DND-41 (cell line): ENCODE data around the gene UNC5C.

Experiments
- ATAC-seq: fragments of 200-7000 bp; cut with Tn5 transposase; 3 replicates; pipeline ENCODE4 v1.9.1; 2021; ENCODE audit warnings: low read depth; ENCODE audit not compliant: insufficient read depth
- DNase-seq: peaks from one replicate; pipeline ENCODE4 v3.0.0-alpha.2; 2020
- H2AFZ ChIP-seq: 2 replicates; pipeline ENCODE4 v1.6.0; 2012; ENCODE audit warnings: low read depth, low read length
- H3K27ac ChIP-seq: 2 replicates; pipeline ENCODE4 v1.5.1; 2012; ENCODE audit warnings: low read length, inconsistent platforms
- H3K27me3 ChIP-seq: fragments of 200-600 bp; sonication (generic); 2 replicates; pipeline ENCODE4 v1.6.0; 2012; ENCODE audit warnings: low read length, mild to moderate bottlenecking, inconsistent platforms; ENCODE audit not compliant: insufficient read depth, poor library complexity
- H3K36me3 ChIP-seq: 2 replicates; pipeline ENCODE4 v1.5.1; 2012; ENCODE audit warnings: low read length, inconsistent platforms; ENCODE audit not compliant: insufficient read depth
- H3K4me1 ChIP-seq: 2 replicates; pipeline ENCODE4 v1.5.1; 2012; ENCODE audit warnings: mild to moderate bottlenecking, low read length; ENCODE audit not compliant: insufficient read depth
- H3K4me2 ChIP-seq: 2 replicates; pipeline ENCODE4 v1.6.0; 2012; ENCODE audit warnings: mild to moderate bottlenecking, moderate library complexity, low read length, inconsistent platforms; ENCODE audit not compliant: insufficient read depth
- H3K4me3 ChIP-seq, 2 experiments: fragments of 200-600 bp in 1 of 2; shearing (Covaris generic) in 1 of 2; 2 replicates each; pipeline ENCODE4 v1.5.1; 2012 to 2016; ENCODE audit warnings: inconsistent platforms in 2 of 2, low read length in 2 of 2, mild to moderate bottlenecking in 2 of 2, low read depth in 1 of 2, moderate library complexity in 1 of 2
- H3K79me2 ChIP-seq: 2 replicates; pipeline ENCODE4 v1.6.0; 2012; ENCODE audit warnings: low read length, inconsistent platforms; ENCODE audit not compliant: insufficient read depth
- H3K9ac ChIP-seq: 2 replicates; pipeline ENCODE4 v1.6.0; 2012; ENCODE audit warnings: low read depth, mild to moderate bottlenecking, inconsistent platforms, low read length, moderate library complexity
- H3K9me3 ChIP-seq: 2 replicates; pipeline ENCODE4 v1.5.1; 2012; ENCODE audit warnings: low read length, moderate library complexity, mild to moderate bottlenecking, inconsistent platforms; ENCODE audit not compliant: insufficient read depth, severe bottlenecking
- H4K20me1 ChIP-seq: 2 replicates; pipeline ENCODE4 v1.6.0; 2012; ENCODE audit warnings: low read length; ENCODE audit not compliant: insufficient read depth
- EZH2 ChIP-seq: IDR thresholded peaks from 3 replicates; pipeline ENCODE4 v1.6.1; 2012; ENCODE audit warnings: borderline replicate concordance, low read depth, mild to moderate bottlenecking, moderate library complexity, low read length, inconsistent platforms; ENCODE audit not compliant: severe bottlenecking
- TF ChIP-seq, protein P1 (sequence below): IDR thresholded peaks from 2 replicates; pipeline ENCODE4 v1.5.1; 2012; ENCODE audit warnings: borderline replicate concordance, low read length, moderate library complexity, mild to moderate bottlenecking; ENCODE audit not compliant: poor library complexity, severe bottlenecking; ENCODE audit errors: extremely low read depth

The UNC5C gene

DNA sequence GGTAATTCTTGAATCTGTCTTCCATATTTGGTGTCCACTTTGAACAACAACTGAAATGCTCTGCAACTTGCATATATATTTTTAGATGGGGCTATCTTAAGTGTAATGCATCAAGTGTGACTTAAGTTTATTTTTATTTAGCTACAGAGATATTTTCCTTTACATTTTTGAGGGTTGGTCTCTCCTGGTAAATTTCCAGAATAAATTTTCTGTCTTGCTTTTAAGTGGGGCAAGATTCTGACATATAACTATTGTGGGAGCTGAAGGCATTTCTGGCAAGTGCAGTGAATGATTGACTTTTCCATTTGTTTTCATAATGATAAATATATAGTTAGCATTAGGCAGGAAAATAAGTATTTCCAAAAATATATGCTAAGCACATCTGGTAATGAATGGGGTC, 18.8 kb downstream of the UNC5C start:
- Histone ChIP-seq H3K27ac (peak overlapping the region; percentile 96), H3K9ac (peak overlapping the region; percentile 52), H3K9me3 (no peaks in the 10 kb centered on the region), H2AFZ (peak overlapping the region; percentile 36; the same call in 1 of the 2 replicates), H3K79me2 (no peaks in the 10 kb centered on the region), H3K4me1 (peaks cover 55% of the 10 kb centered on the region), H3K4me2 (peak overlapping the region; percentile 54), H3K36me3 (no peaks in the 10 kb centered on the region), H3K27me3 (no peaks in the 10 kb centered on the region), H3K4me3 (no peak overlapping the region), H4K20me1 (no peaks in the 10 kb centered on the region)
- ATAC-seq (no peak), DNase-seq (no peak)
- TF ChIP-seq, protein P1, sequence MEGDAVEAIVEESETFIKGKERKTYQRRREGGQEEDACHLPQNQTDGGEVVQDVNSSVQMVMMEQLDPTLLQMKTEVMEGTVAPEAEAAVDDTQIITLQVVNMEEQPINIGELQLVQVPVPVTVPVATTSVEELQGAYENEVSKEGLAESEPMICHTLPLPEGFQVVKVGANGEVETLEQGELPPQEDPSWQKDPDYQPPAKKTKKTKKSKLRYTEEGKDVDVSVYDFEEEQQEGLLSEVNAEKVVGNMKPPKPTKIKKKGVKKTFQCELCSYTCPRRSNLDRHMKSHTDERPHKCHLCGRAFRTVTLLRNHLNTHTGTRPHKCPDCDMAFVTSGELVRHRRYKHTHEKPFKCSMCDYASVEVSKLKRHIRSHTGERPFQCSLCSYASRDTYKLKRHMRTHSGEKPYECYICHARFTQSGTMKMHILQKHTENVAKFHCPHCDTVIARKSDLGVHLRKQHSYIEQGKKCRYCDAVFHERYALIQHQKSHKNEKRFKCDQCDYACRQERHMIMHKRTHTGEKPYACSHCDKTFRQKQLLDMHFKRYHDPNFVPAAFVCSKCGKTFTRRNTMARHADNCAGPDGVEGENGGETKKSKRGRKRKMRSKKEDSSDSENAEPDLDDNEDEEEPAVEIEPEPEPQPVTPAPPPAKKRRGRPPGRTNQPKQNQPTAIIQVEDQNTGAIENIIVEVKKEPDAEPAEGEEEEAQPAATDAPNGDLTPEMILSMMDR: no peak
- no peak for TF ChIP-seq EZH2

DNA sequence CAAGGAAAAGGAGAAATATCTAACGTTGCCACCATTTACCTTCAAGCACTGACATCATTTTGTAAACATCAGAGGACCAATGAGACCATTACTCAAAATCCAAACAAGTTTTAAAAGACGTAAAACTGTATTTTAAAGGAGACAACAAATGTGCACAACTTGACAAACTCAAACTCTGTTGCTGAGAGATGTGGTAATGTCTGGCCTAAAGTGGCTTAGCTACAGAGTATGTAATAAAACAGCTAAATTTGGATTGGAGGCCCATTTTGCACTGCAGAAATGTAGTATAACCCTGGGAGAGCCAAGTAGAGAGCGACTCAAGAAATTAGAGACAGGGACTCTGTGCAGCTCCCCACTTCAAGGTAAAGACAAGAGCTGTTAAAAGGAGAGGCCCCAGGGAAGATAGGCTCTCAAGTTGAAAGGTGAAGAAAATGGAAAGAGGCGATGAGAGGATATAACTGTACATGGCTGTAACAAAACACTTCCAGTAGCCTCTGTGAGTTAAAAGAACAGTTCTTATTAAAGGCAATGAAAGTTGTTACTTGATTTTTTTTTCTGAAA, 20.3 kb downstream of the UNC5C start:
- no peak for DNase-seq
- Histone ChIP-seq H4K20me1 (no peaks in the 10 kb centered on the region), H2AFZ (peak overlapping the region; percentile 56), H3K36me3 (no peaks in the 10 kb centered on the region), H3K9ac (no peak overlapping the region), H3K4me1 (peaks cover 47% of the 10 kb centered on the region), H3K27ac (0 out of 2 replicates have a peak overlapping the region, but pooled peaks have one; percentile 9), H3K4me2 (no peak overlapping the region), H3K79me2 (no peaks in the 10 kb centered on the region), H3K4me3 (no peak overlapping the region), H3K9me3 (no peaks in the 10 kb centered on the region), H3K27me3 (no peaks in the 10 kb centered on the region)
- no peak for TF ChIP-seq EZH2
- ATAC-seq: no peak

DNA sequence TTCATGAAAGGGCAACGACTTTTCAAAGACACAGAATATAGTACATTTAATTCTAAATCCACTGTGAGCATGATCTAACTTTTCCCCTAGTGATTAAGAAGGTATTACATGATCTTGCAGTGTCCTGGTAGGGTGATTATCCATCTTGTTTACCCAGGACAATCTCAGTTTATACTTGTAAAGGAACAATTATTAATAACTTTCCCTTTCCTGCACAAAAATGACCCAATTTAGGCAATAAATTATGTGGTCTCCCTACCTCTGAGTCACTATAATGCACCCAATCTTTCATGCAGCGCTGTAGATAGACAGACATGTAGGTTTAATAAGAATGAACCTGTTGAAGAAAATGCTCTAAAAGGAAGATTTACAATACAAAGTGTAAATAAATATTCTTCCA, 22.7 kb downstream of the UNC5C start:
- no peak for TF ChIP-seq EZH2
- TF ChIP-seq, protein P1: no peak

DNA sequence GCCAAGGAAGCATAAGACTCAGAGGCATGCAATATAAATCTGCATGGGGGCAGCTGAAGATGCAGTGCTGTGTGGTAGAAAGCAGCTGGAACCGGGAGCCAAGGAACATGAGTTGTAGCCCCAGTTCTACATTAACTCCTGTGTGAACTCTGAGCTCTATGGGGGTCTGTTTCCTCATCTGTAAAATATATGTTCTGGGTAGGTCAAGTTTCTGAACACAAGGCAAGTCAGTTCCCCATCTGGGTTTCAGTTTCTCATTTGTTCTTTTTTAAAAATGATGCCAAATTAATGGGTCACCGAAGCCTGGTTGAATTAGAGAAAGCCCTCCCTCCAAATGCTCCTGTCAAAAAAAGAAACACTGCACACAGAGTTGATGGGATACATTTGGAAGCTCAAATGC, 24.0 kb downstream of the UNC5C start:
- Histone ChIP-seq H3K36me3 (no peaks in the 10 kb centered on the region), H3K4me1 (peaks cover 27% of the 10 kb centered on the region), H3K4me3 (no peak overlapping the region), H2AFZ (peak overlapping the region; percentile 61), H3K9me3 (no peaks in the 10 kb centered on the region), H3K9ac (no peak overlapping the region), H3K4me2 (no peak overlapping the region), H3K27ac (no peak overlapping the region; the same call in 1 of the 2 replicates), H3K27me3 (no peaks in the 10 kb centered on the region), H3K79me2 (no peaks in the 10 kb centered on the region), H4K20me1 (no peaks in the 10 kb centered on the region)
- no peak for DNase-seq
- TF ChIP-seq EZH2: no peak
- TF ChIP-seq, protein P1: no peak
- no peak for ATAC-seq

More for the DNA sequence above, 22.7 kb downstream of the UNC5C start:
- DNase-seq: no peak
- no peaks in the 10 kb centered on the region for H3K27me3 ChIP-seq
- no peaks in the 10 kb centered on the region for H3K36me3 ChIP-seq
- H3K9me3 ChIP-seq: no peaks in the 10 kb centered on the region
- no peak overlapping the region for H3K4me2 ChIP-seq
- no peaks in the 10 kb centered on the region for H4K20me1 ChIP-seq
- H3K4me1 ChIP-seq: peaks cover 41% of the 10 kb centered on the region
- H2AFZ ChIP-seq: no peak overlapping the region
- H3K79me2 ChIP-seq: no peaks in the 10 kb centered on the region
- no peak overlapping the region for H3K9ac ChIP-seq
- no peak overlapping the region for H3K27ac ChIP-seq
- no peak overlapping the region for H3K4me3 ChIP-seq
- ATAC-seq: no peak
